HG03175 (cell line): ENCODE data around the gene FYN.
"Not testable (repeated sequence)": the region's sequence is repeated elsewhere in the genome, so short reads cannot be mapped to it uniquely, and the experiment has no call there.

ENCODE experiments used
- ATAC-seq: cut with Tn5 transposase; IDR thresholded peaks from one replicate; pipeline ENCODE4 v1.9.1; 2021; ENCODE audit warnings: mild to moderate bottlenecking, moderate library complexity; ENCODE audit not compliant: unreplicated experiment

Gene FYN

DNA sequence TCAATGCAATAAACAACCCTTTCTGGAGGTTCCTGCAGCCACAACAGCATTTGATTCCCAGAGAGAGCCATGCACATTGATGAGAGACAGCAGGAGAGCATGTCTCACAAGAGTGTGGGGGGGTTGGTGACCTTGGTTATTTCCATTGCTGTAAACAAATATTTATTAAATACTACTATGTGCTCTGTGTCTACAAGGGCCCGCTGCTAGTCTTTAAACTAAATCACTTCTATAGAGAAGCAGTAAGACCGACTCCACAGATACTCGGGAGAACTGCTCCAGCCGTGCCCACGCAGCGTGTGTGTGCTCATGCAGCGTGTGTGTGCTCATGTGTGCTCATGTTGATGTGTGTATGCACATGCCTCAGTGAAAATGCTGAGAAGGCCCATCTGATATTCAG is 184.9 kb downstream of the FYN start:
- ATAC-seq = no peak

DNA sequence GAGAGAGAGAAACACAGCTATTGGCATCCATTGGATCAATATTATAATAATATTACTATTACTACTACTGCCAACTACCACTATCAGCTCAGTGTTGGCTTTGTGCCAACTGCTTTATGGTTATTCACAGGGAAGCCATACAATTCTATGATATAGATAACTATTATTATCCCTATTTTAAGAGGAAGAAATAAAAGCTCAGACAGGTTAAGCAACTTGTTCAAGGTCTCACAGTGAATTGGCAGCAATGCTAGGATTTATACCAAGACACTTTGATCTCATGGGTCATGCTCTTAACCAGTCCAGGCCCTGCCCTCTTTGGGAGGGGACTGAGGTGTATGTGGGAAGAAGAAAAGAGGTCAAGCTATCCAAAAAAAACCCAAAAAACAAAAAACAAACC is 185.6 kb downstream of the FYN start:
- no peak for ATAC-seq

DNA sequence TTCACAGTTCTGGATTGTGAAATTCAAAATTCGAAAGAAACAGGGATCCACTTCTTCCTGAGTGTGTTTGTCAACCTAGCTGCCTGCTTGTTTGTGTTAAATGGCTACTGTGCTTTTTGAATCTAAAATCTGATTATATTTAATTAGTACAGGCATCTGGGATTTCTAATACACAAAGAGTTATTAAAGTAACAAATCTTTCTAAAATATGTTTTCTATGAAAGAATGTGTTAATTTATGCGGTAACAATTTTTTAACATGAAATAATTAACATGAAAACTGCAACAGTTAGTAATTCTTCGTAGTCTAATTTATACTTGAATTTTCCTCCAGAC is 186.4 kb downstream of the FYN start:
- no peak for ATAC-seq

DNA sequence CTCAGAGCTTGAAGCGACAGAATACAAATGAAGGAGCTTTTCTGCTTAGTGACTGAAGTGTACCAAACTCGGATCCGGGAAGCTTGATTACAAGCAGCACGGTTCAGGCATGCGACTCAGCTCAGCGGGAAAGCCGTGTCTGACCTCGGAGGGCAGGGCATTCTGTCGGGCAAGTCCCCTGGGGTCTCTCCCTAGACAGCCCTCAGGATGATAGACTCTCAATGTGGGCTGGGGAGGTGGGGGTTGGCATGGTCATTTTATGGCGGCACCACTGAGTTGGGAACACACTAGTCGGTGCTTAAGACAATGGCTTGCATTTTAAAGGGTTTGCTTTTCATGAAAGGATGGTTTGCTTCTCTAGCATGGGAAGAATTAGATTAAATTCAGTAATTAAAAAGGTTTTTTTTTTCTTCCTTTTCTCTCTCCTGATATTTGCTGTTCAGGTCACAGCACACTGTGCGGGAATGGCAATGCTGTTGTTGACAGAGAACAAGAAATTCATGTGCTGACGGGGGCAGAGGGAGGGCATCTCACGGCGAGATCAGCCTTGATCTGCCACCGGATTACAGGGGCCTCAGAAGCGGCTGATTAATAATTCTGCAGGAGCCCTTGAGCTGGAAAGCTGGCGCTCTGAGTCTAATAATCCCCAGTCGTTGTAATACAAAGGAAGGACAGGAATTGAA is 186.9 kb downstream of the FYN start:
- ATAC-seq = no peak

DNA sequence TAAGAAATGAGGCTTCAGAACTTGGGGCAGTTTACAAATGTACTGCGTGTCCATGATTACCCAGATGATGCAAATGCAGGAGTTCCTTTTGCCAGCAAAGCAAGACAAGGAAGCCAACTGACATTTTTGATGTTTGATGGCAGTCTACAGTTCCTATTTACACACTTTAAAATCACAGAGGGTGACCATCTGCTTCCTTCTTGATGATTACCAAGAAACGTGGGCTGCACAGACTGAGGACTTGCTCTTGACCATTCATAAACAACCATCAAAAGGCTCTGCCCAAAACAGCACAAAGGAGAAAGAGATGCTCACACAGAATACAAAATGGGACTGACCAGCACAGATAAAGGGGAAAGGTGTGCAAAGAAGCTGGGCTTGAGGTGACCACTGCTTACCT is 187.7 kb downstream of the FYN start:
- no peak for ATAC-seq

- no peak for ATAC-seq
Observed at GRCh38 chr6:111685058-111685457, 188.2 kb downstream of the FYN start.

DNA sequence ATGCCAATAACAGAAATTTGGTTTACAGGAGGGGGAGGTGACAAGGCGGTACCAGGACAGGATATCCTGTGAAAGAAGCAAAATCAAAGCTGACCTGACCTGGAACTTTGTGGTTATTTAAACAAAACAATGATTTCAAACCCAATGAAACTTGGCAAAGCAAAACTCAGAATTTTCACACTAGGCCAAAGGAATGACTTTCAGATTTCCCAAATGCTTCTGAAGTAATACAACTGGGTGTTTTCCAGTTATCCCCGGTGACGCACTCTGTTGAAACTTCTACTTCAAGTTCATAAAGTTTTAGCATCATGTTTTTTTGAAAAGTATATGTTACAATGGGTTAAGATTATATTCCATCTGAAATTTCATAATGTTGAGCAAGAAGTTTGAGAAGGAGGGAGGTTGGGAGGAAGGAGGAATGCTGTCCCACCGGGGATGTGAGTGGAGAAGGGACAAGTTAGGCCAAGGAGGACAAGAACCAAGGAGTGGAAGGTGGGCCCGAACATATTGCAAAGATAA is 189.4 kb downstream of the FYN start:
- ATAC-seq = no peak

DNA sequence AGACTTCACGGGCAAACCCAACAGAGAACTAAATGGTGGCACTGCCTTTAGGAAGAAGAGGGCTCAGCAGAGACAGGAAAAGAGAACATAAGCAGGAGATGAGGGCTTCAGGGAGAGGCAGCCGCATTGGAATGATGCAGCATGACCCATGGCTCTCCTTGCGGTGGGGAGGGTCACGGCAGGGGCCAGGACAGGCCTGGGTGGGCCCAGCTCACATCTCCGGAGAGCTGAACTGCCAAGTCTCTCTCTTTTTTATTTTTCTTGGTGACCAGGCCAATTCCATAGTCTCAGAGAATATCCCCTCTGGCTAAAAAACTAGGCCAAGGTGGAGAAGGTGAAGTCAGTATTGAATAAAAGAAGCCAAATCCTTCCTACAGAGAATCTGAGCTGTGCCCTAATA is 190.1 kb downstream of the FYN start:
- ATAC-seq = no peak

DNA sequence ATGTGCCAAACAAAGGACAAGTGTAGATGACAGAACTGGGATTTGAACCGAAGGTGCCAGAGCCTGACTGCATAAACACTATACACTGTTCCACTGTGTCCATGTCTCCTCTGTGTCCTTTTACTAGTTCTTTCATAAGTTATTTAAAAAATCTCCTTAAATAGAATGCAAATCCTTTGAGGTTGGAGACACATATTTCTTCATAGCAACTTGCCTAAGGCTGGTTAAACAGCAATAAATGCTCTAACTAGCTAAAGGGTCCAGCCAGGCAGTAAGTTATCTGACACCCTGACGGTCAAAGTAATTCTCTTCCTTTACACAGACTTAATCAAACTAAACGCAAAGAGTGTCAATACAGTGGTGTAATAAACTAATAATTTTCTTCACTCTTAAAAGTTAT is 191.4 kb downstream of the FYN start:
- no peak for ATAC-seq

GRCh38 chr6:111680811-111681609 is 192.2 kb downstream of the FYN start:
- not testable (repeated sequence) for ATAC-seq

DNA sequence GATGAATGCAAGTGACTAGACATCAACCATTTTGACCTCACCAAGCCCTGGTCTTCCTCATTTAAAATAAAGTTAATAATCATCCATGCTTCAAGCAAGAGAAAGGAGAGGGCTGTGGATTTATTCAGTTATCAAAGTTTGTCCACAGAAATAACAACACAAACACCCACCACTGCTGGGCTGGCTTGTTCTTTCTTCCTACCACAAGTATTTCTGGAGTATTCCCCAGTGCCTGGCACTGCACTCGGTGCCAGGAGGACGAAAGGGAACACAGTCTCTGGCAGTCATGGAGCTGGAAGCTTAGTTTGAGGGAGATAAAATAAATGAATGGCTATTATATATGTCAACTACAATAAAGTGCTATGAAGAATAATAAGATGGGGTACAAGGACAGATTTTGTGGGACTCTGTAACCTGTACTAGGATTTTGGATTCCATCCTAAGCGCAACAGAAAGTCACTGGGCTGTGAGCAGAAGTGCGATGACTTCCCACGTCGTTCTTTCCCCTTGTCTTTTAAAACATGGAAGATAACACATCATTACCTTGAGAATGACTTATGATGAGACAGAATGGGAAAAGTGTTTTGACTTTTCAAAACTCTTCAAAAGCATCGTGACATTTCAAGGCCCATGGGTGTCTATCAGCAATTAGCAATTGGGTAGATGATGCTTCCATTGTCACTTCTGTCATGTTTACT is 193.1 kb downstream of the FYN start:
- ATAC-seq = no peak

- ATAC-seq = no peak
Observed at GRCh38 chr6:111679126-111679858, 194.0 kb downstream of the FYN start.

- no peak for ATAC-seq
Observed at GRCh38 chr6:111677249-111677990, 195.8 kb downstream of the FYN start.

DNA sequence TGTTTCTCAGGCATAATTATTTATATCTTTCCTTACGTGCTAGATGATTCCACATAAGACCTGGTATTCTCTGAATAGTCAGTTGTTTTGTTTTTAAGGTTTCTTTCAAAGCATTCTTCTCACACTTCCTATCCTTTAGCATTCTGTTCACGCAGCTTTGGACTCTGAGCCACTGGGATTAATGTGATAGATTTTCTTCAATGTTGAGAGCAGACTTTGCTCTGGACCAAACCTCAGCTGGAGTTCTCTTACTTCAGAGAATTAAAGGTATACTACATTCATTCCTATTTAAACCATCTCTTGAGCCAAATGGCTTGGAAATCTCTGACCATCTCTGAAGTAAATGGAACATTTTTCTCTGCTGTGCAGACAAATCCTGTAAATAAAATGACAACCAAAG is 196.9 kb downstream of the FYN start:
- no peak for ATAC-seq

DNA sequence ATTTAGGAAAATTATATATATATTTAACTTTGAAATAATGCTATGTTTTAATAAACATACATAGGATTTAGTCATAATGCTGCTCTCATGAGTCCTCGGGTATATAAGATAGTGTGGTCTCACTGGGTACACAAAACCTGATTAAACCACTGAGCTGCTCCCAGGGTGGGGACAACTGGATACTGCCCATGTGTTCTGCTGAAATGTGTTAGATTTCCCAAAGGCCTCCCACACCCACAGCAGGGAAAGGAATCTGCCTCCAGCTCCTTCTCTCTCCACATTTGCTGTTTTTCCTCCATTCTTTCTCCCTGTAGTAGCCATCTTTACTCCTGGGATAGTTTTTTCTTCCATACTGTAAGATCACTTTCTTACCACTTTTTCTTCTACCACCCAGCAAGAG is 198.4 kb downstream of the FYN start:
- no peak for ATAC-seq

DNA sequence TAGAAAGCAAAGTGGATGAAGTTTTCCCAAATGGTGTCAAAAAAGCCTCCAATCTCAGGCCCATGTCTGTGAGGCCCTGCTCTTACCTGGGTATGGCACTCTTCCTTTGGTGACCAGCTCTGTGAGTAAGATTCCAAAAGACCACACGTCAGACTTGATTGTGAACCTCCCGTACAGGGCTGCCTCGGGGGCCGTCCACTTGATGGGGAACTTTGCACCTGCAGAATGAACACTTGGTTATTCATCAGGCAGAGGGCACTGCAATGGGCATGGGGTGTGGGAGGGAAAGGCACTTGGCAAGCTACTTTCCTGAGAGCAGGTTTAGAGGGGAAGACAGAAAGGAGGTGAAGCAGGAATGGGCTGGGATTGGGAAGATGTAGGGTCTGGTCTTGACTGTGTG is 198.8 kb downstream of the FYN start:
- ATAC-seq = no peak

DNA sequence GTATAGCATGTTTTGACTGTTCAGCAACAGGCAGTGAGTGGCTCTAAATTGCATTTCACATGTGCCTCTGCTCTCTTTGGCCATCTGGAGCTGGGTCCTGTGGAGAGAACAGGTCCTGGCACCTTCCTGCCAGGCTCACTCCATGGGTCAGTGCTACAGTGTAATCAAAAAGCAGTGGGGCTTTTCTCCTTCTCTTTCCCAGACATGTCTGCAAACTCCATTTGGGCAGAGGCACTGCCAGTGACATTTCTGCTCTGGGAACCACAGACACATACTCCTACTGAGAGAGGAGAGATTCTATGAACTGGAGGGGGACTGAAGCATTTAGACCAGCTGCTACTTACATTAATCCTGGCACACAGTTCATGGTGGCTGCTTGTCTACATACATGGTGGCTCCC is 199.3 kb downstream of the FYN start:
- no peak for ATAC-seq

DNA sequence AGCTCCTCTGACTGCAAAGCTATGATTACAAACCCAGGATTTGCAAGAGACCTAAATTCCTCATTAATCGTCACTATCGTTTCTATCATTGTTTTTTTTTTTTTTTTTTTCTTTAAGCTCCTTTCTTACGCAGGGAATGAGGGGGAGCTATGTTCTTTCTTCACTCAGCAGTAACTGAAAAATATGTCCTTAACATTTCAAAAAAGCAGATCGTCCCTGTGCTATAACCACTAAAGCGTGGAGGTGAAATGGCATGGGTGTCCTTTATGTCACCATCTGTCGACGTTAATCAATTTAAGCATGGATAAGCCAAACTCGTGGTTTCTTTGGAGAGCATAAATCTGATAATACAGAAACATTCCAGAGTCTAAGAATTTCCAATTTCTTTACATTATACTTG is 199.7 kb downstream of the FYN start:
- no peak for ATAC-seq

DNA sequence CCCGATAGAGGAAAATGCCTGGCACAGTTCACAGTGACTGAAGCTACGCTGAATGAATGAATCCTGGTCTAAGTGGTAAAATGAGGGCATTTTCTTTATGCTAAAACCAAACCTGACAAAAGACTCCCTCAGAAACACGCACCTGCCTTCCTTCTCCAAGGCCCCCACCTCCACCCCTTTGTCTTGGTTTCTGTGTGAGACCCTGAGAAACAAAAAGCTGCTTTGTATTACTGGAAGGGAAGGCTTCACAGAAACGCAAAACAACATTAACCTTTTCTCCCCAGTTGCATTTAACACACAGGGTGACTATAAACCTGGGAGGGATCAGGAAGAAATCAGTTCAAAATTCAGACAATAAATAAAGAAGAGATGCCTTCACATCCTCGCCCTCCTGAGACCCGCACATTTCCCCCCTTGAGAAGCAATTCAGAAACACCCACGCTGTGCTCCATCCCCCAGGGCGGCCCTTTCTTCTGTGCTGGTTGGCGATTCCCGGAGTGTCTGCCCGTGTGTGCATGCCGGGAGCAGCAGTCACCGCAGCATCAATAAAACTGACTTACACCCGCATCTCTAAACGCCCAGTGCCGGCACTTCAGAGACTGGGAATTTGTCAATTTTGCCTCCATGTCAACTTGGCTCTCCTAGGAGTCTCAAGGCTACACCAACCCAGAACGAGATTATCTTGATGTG is 200.3 kb downstream of the FYN start:
- no peak for ATAC-seq

GRCh38 chr6:111669326-111669725 is 203.9 kb downstream of the FYN start:
- no peak for ATAC-seq
